ENCODE data around the gene BCDIN3D. TPM values are rescaled to one million over a fixed set of nuclear protein-coding genes. Genes with fewer than 3 reads are reported as not detected.

The BCDIN3D gene
- total and polyA plus RNA-seq, 5 experiments from 2014 or later, result 5.9 to 15.9 (median 7.1) TPM

DNA sequence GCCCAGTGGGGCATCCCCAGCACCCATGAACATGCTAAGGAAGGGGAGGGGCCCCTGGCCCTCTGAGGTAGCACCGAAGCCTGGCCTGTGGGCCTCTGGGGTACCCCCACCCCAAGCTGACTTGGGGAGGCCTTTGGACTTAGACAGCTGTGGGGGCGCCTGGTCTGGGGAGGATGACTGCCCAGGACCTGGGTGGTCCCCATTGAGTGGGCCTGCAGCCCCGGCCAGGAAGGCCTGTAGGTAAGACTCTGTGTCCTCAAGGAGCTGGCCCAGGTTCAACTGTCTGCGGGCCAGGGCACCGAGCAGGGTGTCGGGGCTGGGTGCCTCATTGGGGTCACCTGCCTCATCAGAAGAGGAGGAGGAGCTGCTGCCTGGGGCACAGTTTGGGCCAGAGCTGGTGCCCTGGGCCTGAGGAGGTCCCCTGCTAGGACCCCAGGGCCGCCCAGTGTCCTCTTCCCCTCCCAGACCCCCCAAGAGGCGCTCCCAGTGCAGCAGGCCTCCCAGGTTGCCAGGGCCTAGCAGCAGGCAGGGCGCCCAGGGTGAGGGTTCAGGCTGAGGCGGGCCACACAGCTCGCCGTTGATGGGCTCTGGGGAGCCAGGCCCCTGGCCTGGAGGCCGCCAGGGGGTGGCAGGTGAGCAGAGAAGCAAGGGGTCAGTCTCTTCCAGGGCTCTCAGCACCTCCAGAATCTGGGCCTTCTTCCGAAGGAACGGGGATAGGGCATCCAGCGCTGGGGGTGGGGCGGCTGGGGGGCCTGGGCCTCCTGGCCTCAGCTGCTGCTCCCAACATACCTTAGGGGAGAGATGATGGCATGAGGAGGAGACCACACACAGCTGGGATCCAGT, 46.1 kb downstream of the BCDIN3D start:
- peaks cover 0 to 38% (median 0%) of the 10 kb centered on the region in 3 donors for H3K36me3 Mint-ChIP-seq
- no peak overlapping the region for H3K27ac Mint-ChIP-seq
- POLR2A ChIA-PET, result interaction anchor here (1.0 to 1.3 kb wide), 2 partner anchors 21 to 31 kb away, joined by 3 read pairs; partner anchors contain the start of gene NCKAP5L
- no peaks in the 10 kb centered on the region for H3K9me3 Mint-ChIP-seq
- ATAC-seq (no peak), DNase-seq (no peak)
- H3K27me3 Mint-ChIP-seq, result no peaks in the 10 kb centered on the region
- peaks cover 0 to 4% (median 0%) of the 10 kb centered on the region in 4 donors for H3K4me1 Mint-ChIP-seq
- H3K4me3 Mint-ChIP-seq, result no peak overlapping the region

DNA sequence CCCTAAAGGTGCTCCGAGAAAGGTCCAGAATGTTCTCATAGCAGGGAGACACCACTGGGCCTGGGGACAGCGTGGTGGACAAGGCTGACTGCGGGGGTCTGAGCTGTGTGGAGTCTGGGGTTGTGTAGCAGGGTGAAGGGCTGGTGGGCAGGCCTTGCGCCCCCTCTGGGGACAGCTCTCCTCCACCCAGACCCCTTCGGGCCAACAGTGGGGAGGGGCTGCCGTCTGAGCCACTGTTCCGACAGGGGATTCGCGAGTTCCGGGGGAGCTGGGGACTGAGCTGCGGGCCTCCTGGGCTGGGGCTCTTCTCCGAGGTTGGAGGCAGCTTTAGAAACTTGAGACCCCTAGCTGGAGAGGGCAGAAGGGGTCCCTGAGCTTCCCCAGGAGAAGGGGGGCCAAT, 46.8 kb downstream of the BCDIN3D start:
- ATAC-seq, result no peak
- Mint-ChIP-seq H3K9me3 (no peaks in the 10 kb centered on the region), H3K27ac (no peak overlapping the region), H3K4me1 (peaks cover 0 to 4% (median 0%) of the 10 kb centered on the region in 4 donors), H3K36me3 (peaks cover 0 to 31% (median 0%) of the 10 kb centered on the region in 3 donors), H3K27me3 (no peaks in the 10 kb centered on the region), H3K4me3 (no peak overlapping the region)
- DNase-seq, result no peak
- POLR2A ChIA-PET, result interaction anchor here (1.0 to 1.3 kb wide), 2 partner anchors 22 to 31 kb away, joined by 3 read pairs; partner anchors contain the start of gene NCKAP5L

DNA sequence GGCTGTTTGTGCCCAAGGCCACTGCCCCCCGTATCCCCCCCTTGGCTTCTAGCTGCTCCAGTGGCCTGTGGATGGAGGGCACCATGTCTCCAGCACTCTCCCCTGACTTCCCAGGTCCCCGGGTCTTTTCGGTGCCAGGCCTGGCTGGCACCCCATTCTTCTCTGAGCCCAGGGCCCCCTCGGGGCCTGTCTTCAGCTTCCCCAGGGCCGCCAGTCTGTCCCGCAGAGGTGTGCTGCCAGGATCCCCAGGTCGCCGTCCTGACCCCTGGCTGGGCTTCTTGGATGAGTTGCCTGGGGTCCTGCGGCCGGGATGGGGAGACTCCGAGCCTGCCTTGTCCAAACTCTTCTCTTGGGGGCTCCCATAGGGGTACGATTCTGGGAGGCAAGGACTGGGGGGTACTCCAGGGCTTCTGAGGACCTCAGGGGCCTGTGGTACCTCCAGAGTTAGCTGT, 47.2 kb downstream of the BCDIN3D start:
- Mint-ChIP-seq H3K4me3 (no peak overlapping the region), H3K9me3 (no peaks in the 10 kb centered on the region)
- POLR2A ChIA-PET, result interaction anchor here (1.0 to 1.3 kb wide), 2 partner anchors 22 to 32 kb away, joined by 3 read pairs; partner anchors contain the start of gene NCKAP5L

DNA sequence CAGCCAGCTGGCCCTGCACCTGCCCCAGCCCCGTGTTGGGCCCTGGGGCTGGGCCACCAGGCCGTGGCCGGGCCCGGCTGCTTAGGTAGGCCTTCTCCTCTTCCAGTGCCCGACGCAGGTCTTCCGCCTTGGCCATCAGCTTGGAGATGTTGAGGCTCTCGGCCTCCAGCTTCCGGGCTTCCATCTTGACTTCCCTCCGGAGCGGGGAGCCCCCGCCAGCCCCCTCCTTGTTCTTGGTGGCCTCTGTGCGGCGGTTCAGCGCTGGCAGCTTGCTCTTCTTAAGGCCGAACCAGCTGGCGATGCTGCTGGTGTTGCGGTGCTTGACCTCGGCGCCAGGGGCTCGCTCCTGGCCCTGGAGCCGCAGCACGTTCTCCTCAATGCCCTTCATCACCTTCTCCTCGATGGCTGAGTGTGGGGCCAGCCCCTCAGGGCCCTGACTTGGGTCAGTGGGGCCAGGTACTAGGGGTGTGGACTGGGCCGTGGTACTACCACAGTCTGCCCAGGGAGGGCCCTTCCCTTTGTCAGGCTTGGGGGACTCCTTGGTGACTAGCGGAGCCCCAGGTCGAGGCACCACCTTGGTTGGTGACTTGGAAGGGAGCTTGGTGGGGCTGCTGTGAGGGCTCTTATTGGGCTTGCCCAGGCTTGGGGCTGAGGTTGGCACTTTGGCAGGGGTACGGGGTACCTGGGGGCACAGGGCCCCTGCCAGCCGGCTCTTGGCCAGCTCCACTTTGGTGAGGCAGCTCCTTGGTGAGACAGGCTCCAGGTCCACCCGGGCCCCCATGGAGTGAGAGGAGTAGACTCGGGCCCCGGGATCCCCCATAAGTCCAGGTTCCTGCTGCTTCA, 47.9 kb downstream of the BCDIN3D start:
- no peak overlapping the region for H3K27ac Mint-ChIP-seq
- H3K4me1 Mint-ChIP-seq, result peaks cover 0 to 2% (median 0%) of the 10 kb centered on the region in 4 donors
- DNase-seq, result no peak
- POLR2A ChIA-PET, result interaction anchor here (1.0 kb wide), 1 partner anchor 23 kb away, joined by 3 read pairs; no protein-coding TSS in a partner anchor
- no peaks in the 10 kb centered on the region for H3K27me3 Mint-ChIP-seq
- H3K36me3 Mint-ChIP-seq, result peaks cover 0 to 28% (median 0%) of the 10 kb centered on the region in 3 donors
- H3K9me3 Mint-ChIP-seq, result no peaks in the 10 kb centered on the region
- no peak overlapping the region for H3K4me3 Mint-ChIP-seq
- ATAC-seq, result no peak

More for the DNA sequence above, 47.2 kb downstream of the BCDIN3D start:
- peaks cover 0 to 4% (median 0%) of the 10 kb centered on the region in 4 donors for H3K4me1 Mint-ChIP-seq
- ATAC-seq, result no peak
- DNase-seq, result no peak
- peaks cover 0 to 29% (median 0%) of the 10 kb centered on the region in 3 donors for H3K36me3 Mint-ChIP-seq
- H3K27me3 Mint-ChIP-seq, result no peaks in the 10 kb centered on the region
- H3K27ac Mint-ChIP-seq, result no peak overlapping the region

DNA sequence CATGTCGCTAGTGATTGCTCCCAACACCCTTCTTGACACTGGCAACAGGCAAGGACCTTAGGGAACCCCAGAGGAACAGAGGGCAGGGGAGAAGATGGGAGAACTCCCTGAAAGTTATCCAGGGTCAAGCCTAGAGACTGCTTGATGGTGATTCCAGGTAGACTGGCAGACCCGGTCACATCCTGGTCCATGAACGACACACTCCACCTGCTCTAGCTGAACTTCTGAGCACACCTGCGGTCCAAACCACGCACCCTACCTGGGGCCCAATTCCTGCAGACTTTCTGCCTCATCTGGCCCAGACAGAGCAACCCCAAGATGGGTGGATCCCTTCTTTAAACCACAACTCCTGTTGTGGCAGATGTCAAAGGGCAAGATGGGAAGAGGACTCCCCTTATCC, 48.9 kb downstream of the BCDIN3D start:
- Mint-ChIP-seq H3K4me1 (no peaks in the 10 kb centered on the region), H3K27me3 (no peaks in the 10 kb centered on the region), H3K9me3 (no peaks in the 10 kb centered on the region), H3K36me3 (peaks cover 0 to 20% (median 0%) of the 10 kb centered on the region in 3 donors), H3K4me3 (no peak overlapping the region), H3K27ac (peak overlapping the region in 2 of 10 donors; percentile 43 to 69)
- no peak for ATAC-seq
- no peak for DNase-seq
- POLR2A ChIA-PET, result no interaction called here

DNA sequence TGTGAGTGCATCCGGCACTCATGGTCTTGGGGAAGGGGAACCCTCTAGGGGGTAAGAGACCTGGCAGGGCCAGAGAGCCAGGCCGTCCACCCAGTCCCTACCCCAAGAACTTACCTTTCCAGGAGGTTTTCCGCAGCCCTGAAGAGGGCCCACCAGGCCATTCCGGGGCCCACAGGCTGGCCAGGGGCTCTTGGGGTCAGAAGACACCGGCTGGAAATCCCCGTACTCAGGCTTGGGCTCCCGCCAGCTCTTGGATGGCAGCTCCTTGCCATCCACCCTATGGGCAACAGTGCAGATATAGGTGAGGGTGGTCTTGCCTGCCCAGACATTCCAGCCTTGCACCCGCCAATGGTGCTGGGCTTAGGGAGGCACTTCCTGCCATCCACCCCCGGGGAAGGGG, 49.3 kb downstream of the BCDIN3D start:
- Mint-ChIP-seq H3K4me1 (no peaks in the 10 kb centered on the region), H3K36me3 (peaks cover 0 to 17% (median 0%) of the 10 kb centered on the region in 3 donors), H3K4me3 (no peak overlapping the region), H3K9me3 (no peaks in the 10 kb centered on the region), H3K27ac (no peak overlapping the region), H3K27me3 (no peaks in the 10 kb centered on the region)
- ATAC-seq (no peak), DNase-seq (no peak)
- POLR2A ChIA-PET, result no interaction called here

DNA sequence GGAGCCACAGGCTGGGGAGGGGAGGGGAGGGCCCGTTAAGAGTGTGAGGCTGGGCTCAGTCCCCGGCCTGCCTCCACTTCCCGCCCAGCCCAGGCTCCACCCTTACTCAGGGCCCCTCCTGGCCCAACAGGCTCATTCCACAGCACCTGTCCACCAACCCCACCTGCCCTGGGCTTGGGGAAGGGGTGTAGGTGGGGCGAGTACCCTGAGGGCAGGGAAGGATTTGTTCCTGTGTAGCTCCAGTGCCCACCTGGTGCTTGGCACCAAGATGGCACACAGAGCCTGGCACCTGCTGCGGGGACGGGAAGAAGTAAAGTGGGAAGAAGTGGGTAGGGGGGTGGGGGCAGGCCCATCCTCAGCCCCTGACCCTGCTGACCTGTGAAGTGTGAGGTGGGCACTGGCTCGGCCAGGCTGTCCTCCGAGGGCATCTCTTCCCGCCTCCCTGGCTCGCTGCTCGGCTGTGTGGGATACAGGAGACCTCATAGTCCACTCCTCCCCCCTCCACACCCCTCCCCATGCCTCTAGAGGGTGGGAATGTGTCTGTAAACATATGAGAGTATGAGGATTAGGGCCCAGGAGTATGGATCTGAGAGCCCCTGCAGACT, 49.8 kb downstream of the BCDIN3D start:
- Mint-ChIP-seq H3K4me3 (no peak overlapping the region), H3K9me3 (no peaks in the 10 kb centered on the region), H3K27me3 (no peaks in the 10 kb centered on the region), H3K36me3 (peaks cover 0 to 17% (median 0%) of the 10 kb centered on the region in 3 donors), H3K4me1 (no peaks in the 10 kb centered on the region), H3K27ac (no peak overlapping the region)
- ATAC-seq (no peak), DNase-seq (no peak)
- POLR2A ChIA-PET, result no interaction called here

DNA sequence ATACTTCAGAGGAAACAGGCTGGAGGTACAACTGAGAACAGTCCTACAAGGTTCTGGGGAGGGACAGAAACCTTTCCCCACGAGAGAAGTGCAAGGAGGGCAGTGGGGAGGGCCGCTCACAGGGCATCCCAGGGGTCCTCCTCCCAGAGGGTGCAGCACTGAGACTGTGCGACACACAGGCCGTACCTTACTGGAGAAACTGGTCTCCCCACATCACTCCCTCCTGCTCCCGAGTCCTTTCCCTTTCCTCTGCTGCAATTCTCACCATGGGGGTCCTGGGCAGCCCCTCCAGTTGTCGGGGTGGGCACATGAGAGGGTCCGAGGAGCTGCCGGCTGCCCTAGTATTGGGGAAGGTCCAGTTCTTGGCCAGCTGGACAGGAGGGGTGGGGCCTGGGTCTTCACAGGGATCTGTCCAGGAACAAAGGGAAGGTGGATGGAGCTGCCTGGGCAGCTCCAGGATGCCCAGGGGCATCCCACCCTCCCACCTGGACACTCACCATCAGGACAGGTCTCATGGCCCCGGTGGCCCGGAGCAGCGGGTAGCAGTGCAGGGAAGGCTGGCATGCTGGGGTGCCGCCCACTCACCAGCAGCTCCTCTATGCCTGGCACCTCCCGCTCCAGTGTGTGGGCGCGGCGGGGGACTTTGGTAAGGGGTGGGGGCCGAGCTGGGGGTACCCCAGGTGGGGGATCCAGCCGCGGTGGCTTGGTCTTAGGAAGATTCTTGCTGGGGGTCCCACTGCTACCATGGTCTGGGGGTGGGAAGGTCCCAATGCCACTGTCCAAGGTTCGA, 50.5 kb downstream of the BCDIN3D start:
- POLR2A ChIA-PET, result interaction anchor here (0.6 kb wide), 1 partner anchor 491 kb away, joined by 3 read pairs; no protein-coding TSS in a partner anchor
- DNase-seq (no peak), ATAC-seq (no peak)
- Mint-ChIP-seq H3K36me3 (peaks cover 0 to 15% (median 4%) of the 10 kb centered on the region in 3 donors), H3K4me1 (no peaks in the 10 kb centered on the region), H3K27ac (no peak overlapping the region), H3K9me3 (peaks cover 0 to 6% (median 0%) of the 10 kb centered on the region in 9 donors), H3K27me3 (no peaks in the 10 kb centered on the region), H3K4me3 (no peak overlapping the region)

DNA sequence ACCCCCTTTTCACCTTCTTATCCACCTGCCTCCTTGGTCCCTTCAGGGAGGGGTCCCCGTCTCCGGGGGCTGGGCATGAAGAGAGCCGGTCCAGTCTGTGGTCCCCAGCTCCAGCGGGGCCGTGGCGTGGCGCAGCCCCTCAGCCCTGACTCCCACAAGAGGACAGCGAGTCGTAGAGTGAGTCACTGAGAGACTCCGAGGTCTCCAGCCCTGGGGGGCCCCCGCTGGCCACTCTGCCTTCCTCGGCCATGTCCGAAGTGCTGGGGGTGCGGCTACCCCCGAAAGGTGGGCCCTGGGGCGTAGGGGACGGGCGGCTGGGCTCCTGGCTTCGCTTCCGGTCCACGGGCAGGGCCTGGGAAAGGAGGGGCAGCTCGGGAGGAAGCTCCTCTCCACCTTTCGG, 51.2 kb downstream of the BCDIN3D start:
- ATAC-seq (no peak), DNase-seq (no peak)
- peaks cover 0 to 9% (median 0%) of the 10 kb centered on the region in 9 donors for H3K9me3 Mint-ChIP-seq
- H3K27me3 Mint-ChIP-seq, result no peaks in the 10 kb centered on the region
- H3K27ac Mint-ChIP-seq, result no peak overlapping the region
- POLR2A ChIA-PET, result interaction anchor here (0.6 kb wide), 1 partner anchor 491 kb away, joined by 3 read pairs; no protein-coding TSS in a partner anchor
- H3K4me3 Mint-ChIP-seq, result no peak overlapping the region
- no peaks in the 10 kb centered on the region for H3K4me1 Mint-ChIP-seq
- H3K36me3 Mint-ChIP-seq, result peaks cover 0 to 11% (median 4%) of the 10 kb centered on the region in 3 donors

DNA sequence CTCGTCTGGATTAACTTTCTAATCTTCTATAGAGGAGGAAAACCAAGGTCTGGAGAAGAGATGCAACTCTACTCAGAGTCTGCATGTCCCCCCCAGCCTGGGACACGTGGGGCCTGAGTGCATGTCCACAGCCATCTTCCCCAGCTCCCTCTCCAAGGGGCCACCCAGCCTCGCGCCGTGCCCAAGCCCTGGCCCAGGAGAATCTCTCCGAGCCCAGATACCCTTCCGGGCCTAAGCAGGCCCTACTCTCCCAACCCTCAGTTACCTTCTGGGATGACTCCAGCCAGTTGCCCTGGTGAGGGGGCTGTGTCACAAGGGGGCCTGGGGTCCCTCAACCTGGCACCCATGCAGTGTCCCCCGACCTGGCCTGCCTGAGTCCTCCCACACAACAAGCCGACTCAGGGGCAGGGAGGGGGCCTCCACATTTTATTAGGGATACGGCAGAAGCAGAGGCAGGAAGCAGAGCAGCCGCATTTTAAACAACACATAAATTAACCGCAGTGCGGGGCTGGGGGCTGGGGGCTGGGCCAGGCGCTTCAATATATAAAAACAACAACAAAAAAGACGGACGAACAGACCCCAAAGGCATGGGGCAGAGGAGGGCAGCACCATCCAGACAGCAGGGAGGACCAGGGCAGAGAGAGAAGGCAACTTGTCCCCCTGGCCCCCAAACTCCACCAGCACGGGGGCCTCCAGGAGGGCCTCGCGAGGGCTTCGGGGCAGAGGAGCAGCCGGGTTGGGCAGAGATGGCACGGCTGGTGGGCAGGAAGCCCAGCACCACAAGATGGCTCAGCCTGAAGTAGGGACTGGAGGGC, 52.0 kb downstream of the BCDIN3D start:
- Mint-ChIP-seq H3K36me3 (peaks cover 0 to 7% (median 4%) of the 10 kb centered on the region in 3 donors), H3K27ac (peak overlapping the region in 2 of 10 donors; percentile 27 to 75), H3K4me3 (no peak overlapping the region), H3K27me3 (no peaks in the 10 kb centered on the region), H3K9me3 (peaks cover 0 to 9% (median 0%) of the 10 kb centered on the region in 9 donors), H3K4me1 (no peaks in the 10 kb centered on the region)
- POLR2A ChIA-PET, result no interaction called here
- ATAC-seq (no peak), DNase-seq (no peak)

DNA sequence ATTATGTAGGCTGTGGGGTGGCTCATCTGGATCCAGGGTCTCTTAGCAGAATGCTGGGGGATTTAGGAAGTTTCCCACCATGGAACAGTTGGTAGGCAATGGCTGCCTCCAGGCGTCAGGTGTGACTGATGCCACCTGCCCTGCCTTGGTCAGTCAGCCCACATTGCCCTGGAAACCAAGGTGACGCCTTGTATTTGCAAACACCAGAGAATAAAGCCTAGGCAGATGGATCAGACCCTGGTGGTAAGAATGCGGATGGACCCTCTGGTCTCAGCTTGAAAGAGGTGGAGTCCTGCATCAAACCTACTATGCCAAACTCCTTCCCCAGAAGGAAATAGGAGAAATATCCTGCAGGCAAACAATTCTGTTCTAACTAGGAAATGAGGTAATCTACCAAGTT, 52.9 kb downstream of the BCDIN3D start:
- Mint-ChIP-seq H3K9me3 (peaks cover 0 to 9% (median 0%) of the 10 kb centered on the region in 9 donors), H3K27ac (peak overlapping the region in 5 of 10 donors; percentile 27 to 44 (median 41)), H3K27me3 (no peaks in the 10 kb centered on the region), H3K4me1 (no peaks in the 10 kb centered on the region), H3K36me3 (peaks cover 0 to 5% (median 4%) of the 10 kb centered on the region in 3 donors), H3K4me3 (no peak overlapping the region)
- POLR2A ChIA-PET, result no interaction called here
- DNase-seq, result no peak
- no peak for ATAC-seq
